Measurements from ENCODE around the gene ANTXR2. TPM values are rescaled to one million over a fixed set of nuclear protein-coding genes. Genes with fewer than 3 reads are reported as not detected.

The ANTXR2 gene
- total RNA-seq, 1 donor from 2014 or later, result 28.3 TPM

- Mint-ChIP-seq H3K27ac (no peak overlapping the region), H3K4me1 (peaks cover 3% of the 10 kb centered on the region), H3K36me3 (no peaks in the 10 kb centered on the region), H3K27me3 (ENCODE audit: insufficient read depth, low read depth) (no peaks in the 10 kb centered on the region), H3K4me3 (no peak overlapping the region), H3K9me3 (no peaks in the 10 kb centered on the region)
- Histone ChIP-seq H3K4me2 (no peak overlapping the region), H3K79me2 (ENCODE audit: low read depth) (no peaks in the 10 kb centered on the region), H3K27ac (no peak overlapping the region), H3K9me3 (ENCODE audit: low read depth) (no peaks in the 10 kb centered on the region), H3K27me3 (no peaks in the 10 kb centered on the region), H2AFZ (replicated peaks) (no peak overlapping the region), H3K9ac (no peak overlapping the region), H3F3A (ENCODE audit: low read depth) (no peaks in the 10 kb centered on the region), H4K20me1 (ENCODE audit: low read depth) (no peaks in the 10 kb centered on the region), H3K4me3 (no peak overlapping the region), H3K4me1 (no peaks in the 10 kb centered on the region), H3K36me3 (no peaks in the 10 kb centered on the region)
- TF ChIP-seq EZH2 (IDR thresholded peaks at IDR 0.05), result no peak
- no peak for TF ChIP-seq EZH2phosphoT487 (IDR thresholded peaks at IDR 0.05)
- no peak for TF ChIP-seq CTCF (IDR thresholded peaks at IDR 0.05)
- no peak for DNase-seq (ENCODE audit: low spot score)
Measured at GRCh38 chr4:79949178-79949577, 123.9 kb downstream of the ANTXR2 start.

- no peaks in the 10 kb centered on the region for H3K27me3 Mint-ChIP-seq (ENCODE audit: insufficient read depth, low read depth)
Measured at GRCh38 chr4:79948739-79949138, 124.3 kb downstream of the ANTXR2 start.

GRCh38 chr4:79948261-79948660 is 124.8 kb downstream of the ANTXR2 start:
- H3K4me1 Mint-ChIP-seq, result peaks cover 3% of the 10 kb centered on the region
- no peaks in the 10 kb centered on the region for H3K79me2 ChIP-seq (ENCODE audit: low read depth)
- no peak for TF ChIP-seq CTCF (IDR thresholded peaks at IDR 0.05)
- no peak for TF ChIP-seq EZH2phosphoT487 (IDR thresholded peaks at IDR 0.05)
- no peak for TF ChIP-seq EZH2 (IDR thresholded peaks at IDR 0.05)

More at GRCh38 chr4:79948739-79949138, 124.3 kb downstream of the ANTXR2 start:
- H4K20me1 ChIP-seq (ENCODE audit: low read depth), result no peaks in the 10 kb centered on the region
- no peaks in the 10 kb centered on the region for H3K9me3 ChIP-seq (ENCODE audit: low read depth)
- TF ChIP-seq EZH2phosphoT487 (IDR thresholded peaks at IDR 0.05) (no peak), EZH2 (IDR thresholded peaks at IDR 0.05) (no peak), CTCF (IDR thresholded peaks at IDR 0.05) (no peak)
- no peak for DNase-seq (ENCODE audit: low spot score)
- Mint-ChIP-seq H3K36me3 (no peaks in the 10 kb centered on the region), H3K27ac (no peak overlapping the region), H3K4me3 (no peak overlapping the region), H3K4me1 (peaks cover 3% of the 10 kb centered on the region), H3K9me3 (no peaks in the 10 kb centered on the region)
- no peaks in the 10 kb centered on the region for H3K36me3 ChIP-seq
- no peak overlapping the region for H2AFZ ChIP-seq (replicated peaks)
- H3K4me1 ChIP-seq, result no peaks in the 10 kb centered on the region
- H3K79me2 ChIP-seq (ENCODE audit: low read depth), result no peaks in the 10 kb centered on the region
- H3K9ac ChIP-seq, result no peak overlapping the region
- H3K4me2 ChIP-seq, result no peak overlapping the region
- H3K27ac ChIP-seq, result no peak overlapping the region
- no peaks in the 10 kb centered on the region for H3K27me3 ChIP-seq
- H3K4me3 ChIP-seq, result no peak overlapping the region
- no peaks in the 10 kb centered on the region for H3F3A ChIP-seq (ENCODE audit: low read depth)

More at GRCh38 chr4:79948261-79948660, 124.8 kb downstream of the ANTXR2 start:
- DNase-seq (ENCODE audit: low spot score), result no peak
- no peaks in the 10 kb centered on the region for H3K9me3 Mint-ChIP-seq
- H3K4me2 ChIP-seq, result no peak overlapping the region
- H3K27me3 ChIP-seq, result no peaks in the 10 kb centered on the region
- no peaks in the 10 kb centered on the region for H3F3A ChIP-seq (ENCODE audit: low read depth)
- no peak overlapping the region for H3K27ac ChIP-seq
- H3K36me3 Mint-ChIP-seq, result no peaks in the 10 kb centered on the region
- H2AFZ ChIP-seq (replicated peaks), result no peak overlapping the region
- no peaks in the 10 kb centered on the region for H4K20me1 ChIP-seq (ENCODE audit: low read depth)
- H3K27me3 Mint-ChIP-seq (ENCODE audit: insufficient read depth, low read depth), result no peaks in the 10 kb centered on the region
- H3K4me3 ChIP-seq, result no peak overlapping the region
- H3K4me1 ChIP-seq, result no peaks in the 10 kb centered on the region
- H3K9ac ChIP-seq, result no peak overlapping the region
- no peak overlapping the region for H3K27ac Mint-ChIP-seq
- no peak overlapping the region for H3K4me3 Mint-ChIP-seq
- H3K36me3 ChIP-seq, result no peaks in the 10 kb centered on the region
- no peaks in the 10 kb centered on the region for H3K9me3 ChIP-seq (ENCODE audit: low read depth)

Data from neural progenitor cell (in vitro differentiated cells).